ENCODE data around the gene PDE4B.

- TF ChIP-seq, protein P1, sequence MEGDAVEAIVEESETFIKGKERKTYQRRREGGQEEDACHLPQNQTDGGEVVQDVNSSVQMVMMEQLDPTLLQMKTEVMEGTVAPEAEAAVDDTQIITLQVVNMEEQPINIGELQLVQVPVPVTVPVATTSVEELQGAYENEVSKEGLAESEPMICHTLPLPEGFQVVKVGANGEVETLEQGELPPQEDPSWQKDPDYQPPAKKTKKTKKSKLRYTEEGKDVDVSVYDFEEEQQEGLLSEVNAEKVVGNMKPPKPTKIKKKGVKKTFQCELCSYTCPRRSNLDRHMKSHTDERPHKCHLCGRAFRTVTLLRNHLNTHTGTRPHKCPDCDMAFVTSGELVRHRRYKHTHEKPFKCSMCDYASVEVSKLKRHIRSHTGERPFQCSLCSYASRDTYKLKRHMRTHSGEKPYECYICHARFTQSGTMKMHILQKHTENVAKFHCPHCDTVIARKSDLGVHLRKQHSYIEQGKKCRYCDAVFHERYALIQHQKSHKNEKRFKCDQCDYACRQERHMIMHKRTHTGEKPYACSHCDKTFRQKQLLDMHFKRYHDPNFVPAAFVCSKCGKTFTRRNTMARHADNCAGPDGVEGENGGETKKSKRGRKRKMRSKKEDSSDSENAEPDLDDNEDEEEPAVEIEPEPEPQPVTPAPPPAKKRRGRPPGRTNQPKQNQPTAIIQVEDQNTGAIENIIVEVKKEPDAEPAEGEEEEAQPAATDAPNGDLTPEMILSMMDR (IDR thresholded peaks at IDR 0.05 in 2 of 3, conservative IDR thresholded peaks at IDR 0.05 in 1 of 3; ENCODE audit: insufficient read depth in 2 of 3, low read depth in 1 of 3, low read length in 3 of 3): no peak
- TF ChIP-seq USF2 (CRISPR knock-in tag; IDR thresholded peaks at IDR 0.05) (no peak), ZNF121 (CRISPR knock-in tag; conservative IDR thresholded peaks at IDR 0.05) (no peak), CHD1 (IDR thresholded peaks at IDR 0.05; ENCODE audit: low read length) (no peak), FOXK1 (CRISPR knock-in tag; IDR thresholded peaks at IDR 0.05; ENCODE audit: borderline replicate concordance) (no peak), ZBTB11 (CRISPR knock-in tag; IDR thresholded peaks at IDR 0.05) (no peak), EGR1 (conservative IDR thresholded peaks at IDR 0.05) (no peak), ZFX (CRISPR knock-in tag; IDR thresholded peaks at IDR 0.05) (no peak), ZBTB1 (CRISPR knock-in tag; IDR thresholded peaks at IDR 0.05; ENCODE audit: borderline replicate concordance, low read depth) (no peak)
- TF ChIP-seq, protein P2, sequence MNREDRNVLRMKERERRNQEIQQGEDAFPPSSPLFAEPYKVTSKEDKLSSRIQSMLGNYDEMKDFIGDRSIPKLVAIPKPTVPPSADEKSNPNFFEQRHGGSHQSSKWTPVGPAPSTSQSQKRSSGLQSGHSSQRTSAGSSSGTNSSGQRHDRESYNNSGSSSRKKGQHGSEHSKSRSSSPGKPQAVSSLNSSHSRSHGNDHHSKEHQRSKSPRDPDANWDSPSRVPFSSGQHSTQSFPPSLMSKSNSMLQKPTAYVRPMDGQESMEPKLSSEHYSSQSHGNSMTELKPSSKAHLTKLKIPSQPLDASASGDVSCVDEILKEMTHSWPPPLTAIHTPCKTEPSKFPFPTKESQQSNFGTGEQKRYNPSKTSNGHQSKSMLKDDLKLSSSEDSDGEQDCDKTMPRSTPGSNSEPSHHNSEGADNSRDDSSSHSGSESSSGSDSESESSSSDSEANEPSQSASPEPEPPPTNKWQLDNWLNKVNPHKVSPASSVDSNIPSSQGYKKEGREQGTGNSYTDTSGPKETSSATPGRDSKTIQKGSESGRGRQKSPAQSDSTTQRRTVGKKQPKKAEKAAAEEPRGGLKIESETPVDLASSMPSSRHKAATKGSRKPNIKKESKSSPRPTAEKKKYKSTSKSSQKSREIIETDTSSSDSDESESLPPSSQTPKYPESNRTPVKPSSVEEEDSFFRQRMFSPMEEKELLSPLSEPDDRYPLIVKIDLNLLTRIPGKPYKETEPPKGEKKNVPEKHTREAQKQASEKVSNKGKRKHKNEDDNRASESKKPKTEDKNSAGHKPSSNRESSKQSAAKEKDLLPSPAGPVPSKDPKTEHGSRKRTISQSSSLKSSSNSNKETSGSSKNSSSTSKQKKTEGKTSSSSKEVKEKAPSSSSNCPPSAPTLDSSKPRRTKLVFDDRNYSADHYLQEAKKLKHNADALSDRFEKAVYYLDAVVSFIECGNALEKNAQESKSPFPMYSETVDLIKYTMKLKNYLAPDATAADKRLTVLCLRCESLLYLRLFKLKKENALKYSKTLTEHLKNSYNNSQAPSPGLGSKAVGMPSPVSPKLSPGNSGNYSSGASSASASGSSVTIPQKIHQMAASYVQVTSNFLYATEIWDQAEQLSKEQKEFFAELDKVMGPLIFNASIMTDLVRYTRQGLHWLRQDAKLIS (CRISPR knock-in tag; IDR thresholded peaks at IDR 0.05): no peak
Observed at GRCh38 chr1:65882076-65882475, 89.4 kb downstream of the PDE4B start.
